HEK293 (cell line): ENCODE measurements around the gene RBPJ.

ENCODE experiments used
- YY1 ChIP-seq: fragments of 450-650 bp; formaldehyde crosslinking; IDR thresholded peaks from 2 replicates; pipeline ENCODE4 v1.5.1; 2018; ENCODE audit warnings: missing biosample characterization, missing genetic modification characterization
- ZBTB1 ChIP-seq: fragments of 450-650 bp; formaldehyde crosslinking; IDR thresholded peaks from 2 replicates; pipeline ENCODE4 v1.5.1; 2016; ENCODE audit warnings: missing biosample characterization, missing genetic modification characterization
- ZNF133 ChIP-seq: fragments of 450-650 bp; formaldehyde crosslinking; IDR thresholded peaks from 2 replicates; pipeline ENCODE4 v1.5.1; 2016; ENCODE audit warnings: missing biosample characterization, missing genetic modification characterization
- ZNF26 ChIP-seq: fragments of 450-650 bp; formaldehyde crosslinking; IDR thresholded peaks from 2 replicates; pipeline ENCODE4 v1.5.1; 2016; ENCODE audit warnings: missing biosample characterization, missing genetic modification characterization

DNA sequence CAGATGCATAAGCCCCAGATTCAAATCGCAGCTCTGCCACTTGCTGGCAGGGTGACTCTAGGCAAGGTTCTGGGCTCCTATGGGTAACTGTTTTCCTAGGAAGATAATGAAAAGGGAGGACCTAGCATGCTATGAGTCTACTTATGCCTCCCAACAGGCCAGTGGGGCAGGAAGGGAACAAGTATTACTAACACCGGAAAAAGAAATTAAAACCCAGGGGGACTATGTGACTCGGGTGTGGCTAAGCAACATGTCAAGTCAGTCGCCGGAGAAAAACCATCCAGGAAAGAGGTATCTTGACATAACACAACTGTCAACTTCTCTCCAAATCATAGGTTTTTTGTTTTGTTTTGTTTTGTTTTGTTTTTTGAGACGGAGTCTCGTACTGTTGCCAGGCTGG lies 45.5 kb upstream of the RBPJ start:
- TF ChIP-seq YY1 (no peak), ZNF133 (tag by site-specific recombination) (no peak), ZBTB1 (no peak), ZNF26 (no peak)
